ENCODE results near the gene UGT1A4.

DNA sequence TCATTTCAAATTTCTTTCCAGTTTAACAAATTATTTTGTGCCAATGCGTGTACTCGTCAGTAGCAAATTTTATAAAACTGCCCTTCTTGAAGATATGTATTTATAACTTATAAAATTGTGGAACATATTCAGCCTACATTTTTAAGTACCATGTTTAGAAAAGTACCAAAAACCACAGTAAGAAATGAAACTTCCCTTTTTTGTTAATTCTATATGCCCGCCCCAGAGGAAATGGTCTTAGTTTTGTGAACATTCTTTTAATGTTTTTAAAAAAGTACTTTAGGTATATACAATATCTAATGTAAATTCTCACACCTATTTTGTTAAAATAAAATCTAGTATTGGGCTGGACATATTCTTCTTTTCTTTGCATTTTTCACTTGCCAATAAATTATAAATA, 45.6 kb upstream of the UGT1A4 start:
- TF ChIP-seq, protein P1, sequence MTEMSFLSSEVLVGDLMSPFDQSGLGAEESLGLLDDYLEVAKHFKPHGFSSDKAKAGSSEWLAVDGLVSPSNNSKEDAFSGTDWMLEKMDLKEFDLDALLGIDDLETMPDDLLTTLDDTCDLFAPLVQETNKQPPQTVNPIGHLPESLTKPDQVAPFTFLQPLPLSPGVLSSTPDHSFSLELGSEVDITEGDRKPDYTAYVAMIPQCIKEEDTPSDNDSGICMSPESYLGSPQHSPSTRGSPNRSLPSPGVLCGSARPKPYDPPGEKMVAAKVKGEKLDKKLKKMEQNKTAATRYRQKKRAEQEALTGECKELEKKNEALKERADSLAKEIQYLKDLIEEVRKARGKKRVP (CRISPR knock-in tag; IDR thresholded peaks at IDR 0.05) = no peak
- TF ChIP-seq, protein P2, sequence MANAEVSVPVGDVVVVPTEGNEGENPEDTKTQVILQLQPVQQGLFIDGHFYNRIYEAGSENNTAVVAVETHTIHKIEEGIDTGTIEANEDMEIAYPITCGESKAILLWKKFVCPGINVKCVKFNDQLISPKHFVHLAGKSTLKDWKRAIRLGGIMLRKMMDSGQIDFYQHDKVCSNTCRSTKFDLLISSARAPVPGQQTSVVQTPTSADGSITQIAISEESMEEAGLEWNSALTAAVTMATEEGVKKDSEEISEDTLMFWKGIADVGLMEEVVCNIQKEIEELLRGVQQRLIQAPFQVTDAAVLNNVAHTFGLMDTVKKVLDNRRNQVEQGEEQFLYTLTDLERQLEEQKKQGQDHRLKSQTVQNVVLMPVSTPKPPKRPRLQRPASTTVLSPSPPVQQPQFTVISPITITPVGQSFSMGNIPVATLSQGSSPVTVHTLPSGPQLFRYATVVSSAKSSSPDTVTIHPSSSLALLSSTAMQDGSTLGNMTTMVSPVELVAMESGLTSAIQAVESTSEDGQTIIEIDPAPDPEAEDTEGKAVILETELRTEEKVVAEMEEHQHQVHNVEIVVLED (CRISPR knock-in tag; IDR thresholded peaks at IDR 0.05) = no peak
- no peak for TF ChIP-seq POLR2AphosphoS5 (IDR thresholded peaks at IDR 0.05; ENCODE audit: control insufficient read depth, insufficient read depth, low read depth, low read length)
- TF ChIP-seq PML (IDR thresholded peaks at IDR 0.05; ENCODE audit: low read length) = no peak
- no peak for TF ChIP-seq ZNF134 (CRISPR knock-in tag; conservative IDR thresholded peaks at IDR 0.05)
- no peak for TF ChIP-seq PHB (CRISPR knock-in tag; IDR thresholded peaks at IDR 0.05)
- TF ChIP-seq MAFK (IDR thresholded peaks at IDR 0.05; ENCODE audit: low read length) = no peak

Data from K562 (cell line).